Measurements from ENCODE around the gene COL4A2.
A peak's percentile ranks its signal among the peaks of the same experiment; 100 is the strongest.

The COL4A2 gene

GRCh38 chr13:110506396-110506795 lies 199.3 kb downstream of the COL4A2 start:
- no peak overlapping the region for H3K4me3 ChIP-seq (ENCODE audit: low read depth, low read length)
- peaks cover 4% of the 10 kb centered on the region; the same call in 1 of the 2 replicates for H3K36me3 ChIP-seq (ENCODE audit: insufficient read depth, low read length)
- peaks cover 23% of the 10 kb centered on the region for H3K4me1 ChIP-seq (ENCODE audit: control insufficient read depth, insufficient read depth, low read length, unreplicated experiment)
- H2AFZ ChIP-seq (ENCODE audit: low read length, unreplicated experiment) = no peak overlapping the region
- no peak overlapping the region for H3K27ac ChIP-seq (ENCODE audit: low read depth, low read length)
- H3K27me3 ChIP-seq (ENCODE audit: insufficient read depth, low read length) = no peaks in the 10 kb centered on the region
- H3K79me2 ChIP-seq (ENCODE audit: control insufficient read depth, insufficient read depth, low read length, unreplicated experiment) = no peaks in the 10 kb centered on the region

- Histone ChIP-seq H3K27me3 (ENCODE audit: insufficient read depth, low read length) (no peaks in the 10 kb centered on the region), H3K36me3 (ENCODE audit: insufficient read depth, low read length) (peaks cover 4% of the 10 kb centered on the region; the same call in 1 of the 2 replicates), H3K4me1 (ENCODE audit: control insufficient read depth, insufficient read depth, low read length, unreplicated experiment) (peaks cover 23% of the 10 kb centered on the region), H2AFZ (ENCODE audit: low read length, unreplicated experiment) (no peak overlapping the region), H3K4me3 (ENCODE audit: low read depth, low read length) (no peak overlapping the region), H3K79me2 (ENCODE audit: control insufficient read depth, insufficient read depth, low read length, unreplicated experiment) (no peaks in the 10 kb centered on the region), H3K27ac (ENCODE audit: low read depth, low read length) (0 out of 2 replicates have a peak overlapping the region, but pooled peaks have one; percentile 10)
These were observed 199.9 kb downstream of the COL4A2 start for GRCh38 chr13:110506859-110507566.

GRCh38 chr13:110507678-110508381 lies 200.7 kb downstream of the COL4A2 start:
- no peaks in the 10 kb centered on the region for H3K27me3 ChIP-seq (ENCODE audit: insufficient read depth, low read length)

GRCh38 chr13:110509478-110509926 lies 202.4 kb downstream of the COL4A2 start:
- Histone ChIP-seq H2AFZ (ENCODE audit: low read length, unreplicated experiment) (no peak overlapping the region), H3K4me3 (ENCODE audit: low read depth, low read length) (no peak overlapping the region), H3K27ac (ENCODE audit: low read depth, low read length) (no peak overlapping the region)

More at GRCh38 chr13:110507678-110508381, 200.7 kb downstream of the COL4A2 start:
- no peaks in the 10 kb centered on the region; the same call in 1 of the 2 replicates for H3K36me3 ChIP-seq (ENCODE audit: insufficient read depth, low read length)
- no peak overlapping the region for H2AFZ ChIP-seq (ENCODE audit: low read length, unreplicated experiment)
- peaks cover 23% of the 10 kb centered on the region for H3K4me1 ChIP-seq (ENCODE audit: control insufficient read depth, insufficient read depth, low read length, unreplicated experiment)
- no peak overlapping the region for H3K4me3 ChIP-seq (ENCODE audit: low read depth, low read length)
- no peaks in the 10 kb centered on the region for H3K79me2 ChIP-seq (ENCODE audit: control insufficient read depth, insufficient read depth, low read length, unreplicated experiment)
- H3K27ac ChIP-seq (ENCODE audit: low read depth, low read length) = no peak overlapping the region

GRCh38 chr13:110509971-110510786 lies 203.1 kb downstream of the COL4A2 start:
- Histone ChIP-seq H3K4me3 (ENCODE audit: low read depth, low read length) (no peak overlapping the region), H3K79me2 (ENCODE audit: control insufficient read depth, insufficient read depth, low read length, unreplicated experiment) (no peaks in the 10 kb centered on the region), H3K36me3 (ENCODE audit: insufficient read depth, low read length) (no peaks in the 10 kb centered on the region; the same call in 1 of the 2 replicates), H3K4me1 (ENCODE audit: control insufficient read depth, insufficient read depth, low read length, unreplicated experiment) (peaks cover 11% of the 10 kb centered on the region), H3K27ac (ENCODE audit: low read depth, low read length) (no peak overlapping the region), H2AFZ (ENCODE audit: low read length, unreplicated experiment) (no peak overlapping the region), H3K27me3 (ENCODE audit: insufficient read depth, low read length) (no peaks in the 10 kb centered on the region)

More at GRCh38 chr13:110509478-110509926, 202.4 kb downstream of the COL4A2 start:
- H3K36me3 ChIP-seq (ENCODE audit: insufficient read depth, low read length) = no peaks in the 10 kb centered on the region; the same call in 1 of the 2 replicates
- no peaks in the 10 kb centered on the region for H3K79me2 ChIP-seq (ENCODE audit: control insufficient read depth, insufficient read depth, low read length, unreplicated experiment)
- H3K4me1 ChIP-seq (ENCODE audit: control insufficient read depth, insufficient read depth, low read length, unreplicated experiment) = peaks cover 11% of the 10 kb centered on the region
- no peaks in the 10 kb centered on the region for H3K27me3 ChIP-seq (ENCODE audit: insufficient read depth, low read length)

- Histone ChIP-seq H3K79me2 (ENCODE audit: control insufficient read depth, insufficient read depth, low read length, unreplicated experiment) (no peaks in the 10 kb centered on the region), H3K4me3 (ENCODE audit: low read depth, low read length) (no peak overlapping the region), H3K27me3 (ENCODE audit: insufficient read depth, low read length) (no peaks in the 10 kb centered on the region), H3K27ac (ENCODE audit: low read depth, low read length) (no peak overlapping the region), H3K36me3 (ENCODE audit: insufficient read depth, low read length) (no peaks in the 10 kb centered on the region; the same call in 1 of the 2 replicates), H2AFZ (ENCODE audit: low read length, unreplicated experiment) (no peak overlapping the region), H3K4me1 (ENCODE audit: control insufficient read depth, insufficient read depth, low read length, unreplicated experiment) (peaks cover 10% of the 10 kb centered on the region)
These were observed 204.6 kb downstream of the COL4A2 start for GRCh38 chr13:110511509-110512181.

GRCh38 chr13:110512198-110512740 lies 205.2 kb downstream of the COL4A2 start:
- peaks cover 4% of the 10 kb centered on the region for H3K4me1 ChIP-seq (ENCODE audit: control insufficient read depth, insufficient read depth, low read length, unreplicated experiment)
- H3K79me2 ChIP-seq (ENCODE audit: control insufficient read depth, insufficient read depth, low read length, unreplicated experiment) = no peaks in the 10 kb centered on the region
- H3K27ac ChIP-seq (ENCODE audit: low read depth, low read length) = no peak overlapping the region
- H3K27me3 ChIP-seq (ENCODE audit: insufficient read depth, low read length) = no peaks in the 10 kb centered on the region
- H3K4me3 ChIP-seq (ENCODE audit: low read depth, low read length) = no peak overlapping the region
- H2AFZ ChIP-seq (ENCODE audit: low read length, unreplicated experiment) = no peak overlapping the region
- no peaks in the 10 kb centered on the region; the same call in 1 of the 2 replicates for H3K36me3 ChIP-seq (ENCODE audit: insufficient read depth, low read length)

- Histone ChIP-seq H3K27me3 (ENCODE audit: insufficient read depth, low read length) (no peaks in the 10 kb centered on the region), H3K36me3 (ENCODE audit: insufficient read depth, low read length) (no peaks in the 10 kb centered on the region), H3K4me3 (ENCODE audit: low read depth, low read length) (no peak overlapping the region), H3K4me1 (ENCODE audit: control insufficient read depth, insufficient read depth, low read length, unreplicated experiment) (peaks cover 28% of the 10 kb centered on the region), H3K79me2 (ENCODE audit: control insufficient read depth, insufficient read depth, low read length, unreplicated experiment) (no peaks in the 10 kb centered on the region), H2AFZ (ENCODE audit: low read length, unreplicated experiment) (no peak overlapping the region), H3K27ac (ENCODE audit: low read depth, low read length) (no peak overlapping the region)
These were observed 209.4 kb downstream of the COL4A2 start for GRCh38 chr13:110516500-110516899.

GRCh38 chr13:110517505-110518225 lies 210.6 kb downstream of the COL4A2 start:
- no peaks in the 10 kb centered on the region for H3K79me2 ChIP-seq (ENCODE audit: control insufficient read depth, insufficient read depth, low read length, unreplicated experiment)
- H3K4me1 ChIP-seq (ENCODE audit: control insufficient read depth, insufficient read depth, low read length, unreplicated experiment) = peaks cover 35% of the 10 kb centered on the region
- no peaks in the 10 kb centered on the region for H3K27me3 ChIP-seq (ENCODE audit: insufficient read depth, low read length)
- H3K36me3 ChIP-seq (ENCODE audit: insufficient read depth, low read length) = no peaks in the 10 kb centered on the region
- no peak overlapping the region for H3K4me3 ChIP-seq (ENCODE audit: low read depth, low read length)
- H3K27ac ChIP-seq (ENCODE audit: low read depth, low read length) = no peak overlapping the region
- no peak overlapping the region for H2AFZ ChIP-seq (ENCODE audit: low read length, unreplicated experiment)

Data from ACC112 (cell line).